ENCODE results near the gene WDFY4.

WDFY4 gene

GRCh38 chr10:48970046-48970445, 285.4 kb downstream of the WDFY4 start:
- Histone ChIP-seq H3K79me1 (ENCODE audit: low read length) (no peaks in the 10 kb centered on the region), H3K27me3 (ENCODE audit: insufficient read depth, low read length) (no peaks in the 10 kb centered on the region), H3K9ac (ENCODE audit: low read length) (no peak overlapping the region), H4K12ac (ENCODE audit: low read depth, low read length) (no peak overlapping the region), H3K18ac (ENCODE audit: low read length) (no peak overlapping the region), H3K4me2 (ENCODE audit: low read length) (no peak overlapping the region), H2AK5ac (ENCODE audit: low read length) (no peak overlapping the region), H3K4ac (ENCODE audit: low read depth, low read length) (no peak overlapping the region), H3K14ac (ENCODE audit: low read length) (no peak overlapping the region), H3K23ac (ENCODE audit: low read length) (no peak overlapping the region), H2AFZ (ENCODE audit: insufficient read depth, low read length, poor library complexity) (no peak overlapping the region), H2BK12ac (ENCODE audit: low read length) (no peak overlapping the region), H3K9me3 (ENCODE audit: insufficient read depth, low read depth, low read length) (no peaks in the 10 kb centered on the region), H3K4me1 (ENCODE audit: control insufficient read depth in 1 of 2, insufficient read depth in 2 of 2, low read length in 2 of 2) (no peaks in the 10 kb centered on the region), H3K36me3 (ENCODE audit: control insufficient read depth in 1 of 2, insufficient read depth in 2 of 2, low read length in 2 of 2) (no peaks in the 10 kb centered on the region), H2BK5ac (ENCODE audit: low read depth, low read length, poor library complexity) (no peak overlapping the region), H4K8ac (ENCODE audit: low read depth, low read length) (no peak overlapping the region), H3K27ac (ENCODE audit: low read depth, low read length) (no peak overlapping the region), H4K91ac (ENCODE audit: low read depth, low read length) (no peak overlapping the region), H3K79me2 (ENCODE audit: control insufficient read depth, insufficient read depth, low read length, poor library complexity) (no peaks in the 10 kb centered on the region), H2BK120ac (ENCODE audit: insufficient read depth, low read length, poor library complexity) (no peak overlapping the region), H3K4me3 (ENCODE audit: low read depth, low read length) (no peak overlapping the region)
- WGBS (ENCODE audit: extremely low coverage, insufficient coverage, insufficient read length), result no CpG with 5 or more reads among the region's 14 CpGs
- DNase-seq, result no peak

DNA sequence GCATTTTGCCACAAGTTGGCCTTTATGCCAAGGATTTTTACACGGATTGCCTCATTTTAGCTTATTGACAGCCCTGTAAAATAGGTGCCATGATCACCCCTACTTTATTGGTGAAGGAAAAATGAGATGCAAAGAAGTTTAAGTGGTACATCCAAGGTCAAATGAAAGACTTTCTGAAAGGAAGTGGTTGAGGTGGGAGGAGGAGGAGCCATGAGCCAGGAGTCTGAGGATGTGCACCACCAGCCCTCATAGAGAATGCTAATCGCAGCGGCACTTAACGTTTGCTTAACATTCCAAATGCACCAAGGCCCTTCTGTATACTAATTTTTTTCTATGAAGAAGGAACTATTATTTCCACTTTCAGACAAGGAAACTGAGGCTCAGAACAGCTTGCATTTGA, 286.0 kb downstream of the WDFY4 start:
- H3K9me3 ChIP-seq (ENCODE audit: insufficient read depth, low read depth, low read length), result no peaks in the 10 kb centered on the region
- no peaks in the 10 kb centered on the region for H3K27me3 ChIP-seq (ENCODE audit: insufficient read depth, low read length)
- no peak overlapping the region for H3K9ac ChIP-seq (ENCODE audit: low read length)
- no peak overlapping the region for H4K8ac ChIP-seq (ENCODE audit: low read depth, low read length)
- no peak overlapping the region for H4K12ac ChIP-seq (ENCODE audit: low read depth, low read length)
- H3K14ac ChIP-seq (ENCODE audit: low read length), result no peak overlapping the region
- no peak overlapping the region for H2BK5ac ChIP-seq (ENCODE audit: low read depth, low read length, poor library complexity)
- no peaks in the 10 kb centered on the region for H3K79me2 ChIP-seq (ENCODE audit: control insufficient read depth, insufficient read depth, low read length, poor library complexity)
- H2BK120ac ChIP-seq (ENCODE audit: insufficient read depth, low read length, poor library complexity), result no peak overlapping the region
- H3K27ac ChIP-seq (ENCODE audit: low read depth, low read length), result no peak overlapping the region
- no peak overlapping the region for H4K91ac ChIP-seq (ENCODE audit: low read depth, low read length)
- WGBS (ENCODE audit: extremely low coverage, insufficient coverage, insufficient read length), result no CpG with 5 or more reads among the region's 4 CpGs
- no peak overlapping the region for H3K4me2 ChIP-seq (ENCODE audit: low read length)
- no peaks in the 10 kb centered on the region for H3K79me1 ChIP-seq (ENCODE audit: low read length)
- no peak overlapping the region for H2BK12ac ChIP-seq (ENCODE audit: low read length)
- H3K23ac ChIP-seq (ENCODE audit: low read length), result no peak overlapping the region
- no peaks in the 10 kb centered on the region for H3K4me1 ChIP-seq (ENCODE audit: control insufficient read depth in 1 of 2, insufficient read depth in 2 of 2, low read length in 2 of 2)
- H3K4ac ChIP-seq (ENCODE audit: low read depth, low read length), result no peak overlapping the region
- no peak overlapping the region for H3K18ac ChIP-seq (ENCODE audit: low read length)
- no peak overlapping the region for H2AFZ ChIP-seq (ENCODE audit: insufficient read depth, low read length, poor library complexity)
- no peaks in the 10 kb centered on the region for H3K36me3 ChIP-seq (ENCODE audit: control insufficient read depth in 1 of 2, insufficient read depth in 2 of 2, low read length in 2 of 2)
- H2AK5ac ChIP-seq (ENCODE audit: low read length), result no peak overlapping the region
- DNase-seq, result no peak
- no peak overlapping the region for H3K4me3 ChIP-seq (ENCODE audit: low read depth, low read length)

- Histone ChIP-seq H3K23ac (ENCODE audit: low read length) (no peak overlapping the region), H3K4me3 (ENCODE audit: low read depth, low read length) (no peak overlapping the region), H3K18ac (ENCODE audit: low read length) (no peak overlapping the region), H3K14ac (ENCODE audit: low read length) (no peak overlapping the region), H3K4me1 (ENCODE audit: control insufficient read depth in 1 of 2, insufficient read depth in 2 of 2, low read length in 2 of 2) (no peaks in the 10 kb centered on the region), H3K79me1 (ENCODE audit: low read length) (no peaks in the 10 kb centered on the region), H4K12ac (ENCODE audit: low read depth, low read length) (no peak overlapping the region), H2AK5ac (ENCODE audit: low read length) (no peak overlapping the region), H3K4ac (ENCODE audit: low read depth, low read length) (no peak overlapping the region), H3K9me3 (ENCODE audit: insufficient read depth, low read depth, low read length) (no peaks in the 10 kb centered on the region), H3K27me3 (ENCODE audit: insufficient read depth, low read length) (no peaks in the 10 kb centered on the region), H2BK120ac (ENCODE audit: insufficient read depth, low read length, poor library complexity) (no peak overlapping the region), H4K8ac (ENCODE audit: low read depth, low read length) (no peak overlapping the region), H2AFZ (ENCODE audit: insufficient read depth, low read length, poor library complexity) (no peak overlapping the region), H3K9ac (ENCODE audit: low read length) (no peak overlapping the region), H3K27ac (ENCODE audit: low read depth, low read length) (no peak overlapping the region), H2BK5ac (ENCODE audit: low read depth, low read length, poor library complexity) (no peak overlapping the region), H4K91ac (ENCODE audit: low read depth, low read length) (no peak overlapping the region), H3K79me2 (ENCODE audit: control insufficient read depth, insufficient read depth, low read length, poor library complexity) (no peaks in the 10 kb centered on the region), H3K4me2 (ENCODE audit: low read length) (no peak overlapping the region), H3K36me3 (ENCODE audit: control insufficient read depth in 1 of 2, insufficient read depth in 2 of 2, low read length in 2 of 2) (no peaks in the 10 kb centered on the region), H2BK12ac (ENCODE audit: low read length) (no peak overlapping the region)
- DNase-seq, result no peak
- no CpG with 5 or more reads among the region's 5 CpGs for WGBS (ENCODE audit: extremely low coverage, insufficient coverage, insufficient read length)
Observed at GRCh38 chr10:48973065-48973464, 288.4 kb downstream of the WDFY4 start.

- H2AFZ ChIP-seq (ENCODE audit: insufficient read depth, low read length, poor library complexity), result no peak overlapping the region
- no peaks in the 10 kb centered on the region for H3K9me3 ChIP-seq (ENCODE audit: insufficient read depth, low read depth, low read length)
- DNase-seq, result no peak
- H3K23ac ChIP-seq (ENCODE audit: low read length), result no peak overlapping the region
- WGBS (ENCODE audit: extremely low coverage, insufficient coverage, insufficient read length), result no CpG with 5 or more reads among the region's 12 CpGs
- H4K91ac ChIP-seq (ENCODE audit: low read depth, low read length), result no peak overlapping the region
- H3K4me1 ChIP-seq (ENCODE audit: control insufficient read depth in 1 of 2, insufficient read depth in 2 of 2, low read length in 2 of 2), result no peaks in the 10 kb centered on the region
- H4K12ac ChIP-seq (ENCODE audit: low read depth, low read length), result no peak overlapping the region
- no peak overlapping the region for H2BK120ac ChIP-seq (ENCODE audit: insufficient read depth, low read length, poor library complexity)
- no peak overlapping the region for H3K9ac ChIP-seq (ENCODE audit: low read length)
- H3K79me1 ChIP-seq (ENCODE audit: low read length), result no peaks in the 10 kb centered on the region
- H3K36me3 ChIP-seq (ENCODE audit: control insufficient read depth in 1 of 2, insufficient read depth in 2 of 2, low read length in 2 of 2), result no peaks in the 10 kb centered on the region
- no peak overlapping the region for H2BK5ac ChIP-seq (ENCODE audit: low read depth, low read length, poor library complexity)
- no peak overlapping the region for H3K4ac ChIP-seq (ENCODE audit: low read depth, low read length)
- no peak overlapping the region for H2BK12ac ChIP-seq (ENCODE audit: low read length)
- no peak overlapping the region for H4K8ac ChIP-seq (ENCODE audit: low read depth, low read length)
- no peak overlapping the region for H3K27ac ChIP-seq (ENCODE audit: low read depth, low read length)
- H3K4me2 ChIP-seq (ENCODE audit: low read length), result no peak overlapping the region
- no peak overlapping the region for H3K4me3 ChIP-seq (ENCODE audit: low read depth, low read length)
- H2AK5ac ChIP-seq (ENCODE audit: low read length), result no peak overlapping the region
- no peak overlapping the region for H3K18ac ChIP-seq (ENCODE audit: low read length)
- H3K14ac ChIP-seq (ENCODE audit: low read length), result no peak overlapping the region
- no peaks in the 10 kb centered on the region for H3K79me2 ChIP-seq (ENCODE audit: control insufficient read depth, insufficient read depth, low read length, poor library complexity)
- no peaks in the 10 kb centered on the region for H3K27me3 ChIP-seq (ENCODE audit: insufficient read depth, low read length)
Observed at GRCh38 chr10:48974510-48975156, 290.0 kb downstream of the WDFY4 start.
